Endothelial cell of umbilical vein (primary cell): ENCODE results near the gene CD44. TPM values are rescaled to one million over a fixed set of nuclear protein-coding genes. Genes with fewer than 3 reads are reported as not detected.

Source experiments
- BruUV-seq: library from RNA; stranded (reverse); fragments of 400-500 nt; replicated peaks from 2 replicates; lab custom pipeline; 2021; lab: Mats Ljungman, UMichigan
- CTCF ChIA-PET: fragments of 300-600, 350-600 bp; sonication (Branson Sonifier 250); formaldehyde crosslinking; loops from one replicate; lab custom pipeline; 2021; ENCODE audit warnings: antibody characterized with exemption, inconsistent platforms; lab: Charles Lee
- POLR2A ChIA-PET: fragments of 300-600, 350-600 bp; sonication (Branson Sonifier 250); formaldehyde crosslinking; loops from one replicate; lab custom pipeline; 2021; ENCODE audit warnings: antibody characterized with exemption, inconsistent platforms; lab: Charles Lee
- DNase-seq: peaks from one replicate; pipeline ENCODE4 v3.0.0-alpha.2; 2011; ENCODE audit warnings: low read depth, low spot score
- FAIRE-seq: peaks from 2 replicates; lab custom pipeline; 2011; peaks lifted over from hg19 to GRCh38; lab: Jason Lieb, UNC
- H2AFZ ChIP-seq: 2 replicates; pipeline ENCODE4 v1.6.0; 2012; ENCODE audit warnings: low read depth, low read length, control low read depth, inconsistent platforms
- H3K27ac ChIP-seq: 2 replicates; pipeline ENCODE4 v1.5.1; 2011; ENCODE audit warnings: low read depth, mild to moderate bottlenecking, control low read depth, low read length, moderate library complexity; ENCODE audit not compliant: insufficient read depth
- H3K27me3 ChIP-seq, 2 experiments: 2 replicates each; pipeline versions ENCODE4 v1.6.0 to v1.6.1; 2011; ENCODE audit warnings: low read length in 2 of 2, mixed read lengths in 1 of 2; ENCODE audit not compliant: control insufficient read depth in 2 of 2, insufficient read depth in 2 of 2
- H3K36me3 ChIP-seq, 2 experiments: 2 replicates in 1 of 2; 3 replicates in 1 of 2; pipeline ENCODE4 v1.5.1; 2011; ENCODE audit warnings: low read length in 2 of 2, mild to moderate bottlenecking in 1 of 2, moderate library complexity in 1 of 2; ENCODE audit not compliant: control insufficient read depth in 2 of 2, insufficient read depth in 2 of 2; ENCODE audit errors: extremely low read depth in 1 of 2
- H3K4me1 ChIP-seq: 3 replicates; pipeline ENCODE4 v1.5.1; 2011; ENCODE audit warnings: mild to moderate bottlenecking, low read length; ENCODE audit not compliant: control insufficient read depth, insufficient read depth; ENCODE audit errors: extremely low read depth
- H3K4me2 ChIP-seq: 2 replicates; pipeline ENCODE4 v1.6.1; 2011; ENCODE audit warnings: low read length, control low read depth, mixed read lengths; ENCODE audit not compliant: insufficient read depth
- H3K4me3 ChIP-seq, 3 experiments: fragments of 200-600 bp in 1 of 3; sonication (generic), shearing (Covaris generic) in 1 of 3; replicated peaks in 1 of 3; 2 replicates each; pipeline ENCODE4 v1.5.1; 2011 to 2016; ENCODE audit warnings: control low read depth in 3 of 3, low read length in 3 of 3, mild to moderate bottlenecking in 2 of 3, inconsistent platforms in 1 of 3, low read depth in 1 of 3, moderate library complexity in 1 of 3; ENCODE audit not compliant: insufficient read depth in 1 of 3
- H3K79me2 ChIP-seq: 2 replicates; pipeline ENCODE4 v1.6.0; 2012; ENCODE audit warnings: low read length, inconsistent platforms; ENCODE audit not compliant: control insufficient read depth, insufficient read depth
- H3K9ac ChIP-seq: replicated peaks from 2 replicates; pipeline ENCODE3; 2011; ENCODE audit warnings: low read length, control low read depth; ENCODE audit not compliant: insufficient read depth; ENCODE audit errors: extremely low read depth
- H3K9me1 ChIP-seq: replicated peaks from 3 replicates; pipeline ENCODE4 v1.6.0; 2011; ENCODE audit warnings: mild to moderate bottlenecking, low read length; ENCODE audit not compliant: control insufficient read depth, insufficient read depth; ENCODE audit errors: extremely low read depth
- H3K9me3 ChIP-seq: replicated peaks from 2 replicates; pipeline ENCODE4 v1.5.1; 2012; ENCODE audit warnings: low read length, inconsistent platforms; ENCODE audit not compliant: control insufficient read depth, insufficient read depth
- H4K20me1 ChIP-seq: replicated peaks from 2 replicates; pipeline ENCODE3; 2011; ENCODE audit warnings: mild to moderate bottlenecking, low read length; ENCODE audit not compliant: control insufficient read depth, insufficient read depth; ENCODE audit errors: extremely low read depth
- EZH2 ChIP-seq: IDR thresholded peaks from 2 replicates; pipeline ENCODE4 v1.6.1; 2012; ENCODE audit warnings: borderline replicate concordance, low read depth, mild to moderate bottlenecking, moderate library complexity, low read length, inconsistent platforms; ENCODE audit not compliant: severe bottlenecking
- FOS ChIP-seq: IDR thresholded peaks from 2 replicates; pipeline ENCODE4 v1.6.1; 2011; ENCODE audit warnings: mild to moderate bottlenecking, low read length, moderate library complexity, borderline replicate concordance; ENCODE audit not compliant: insufficient read depth
- GATA2 ChIP-seq: IDR thresholded peaks from 2 replicates; pipeline ENCODE4 v1.7.0; 2011; ENCODE audit warnings: low read depth, mild to moderate bottlenecking, moderate library complexity, mixed read lengths, low read length; ENCODE audit not compliant: insufficient read length, insufficient read depth
- JUN ChIP-seq: IDR thresholded peaks from 2 replicates; pipeline ENCODE4 v1.6.1; 2011; ENCODE audit warnings: borderline replicate concordance, low read depth; ENCODE audit not compliant: insufficient read length, insufficient read depth
- MAX ChIP-seq: IDR thresholded peaks from 2 replicates; pipeline ENCODE4 v1.6.1; 2011; ENCODE audit not compliant: insufficient read depth, insufficient read length
- MYC ChIP-seq: IDR thresholded peaks from one replicate; pipeline ENCODE4 v1.6.1; 2011; ENCODE audit warnings: mild to moderate bottlenecking, low read depth, low read length
- POLR2A ChIP-seq: IDR thresholded peaks from 2 replicates; pipeline ENCODE4 v1.6.1; 2012; ENCODE audit warnings: low read depth, mild to moderate bottlenecking, control low read depth, low read length
- POLR2AphosphoS5 ChIP-seq: IDR thresholded peaks from 2 replicates; pipeline ENCODE4 v1.6.1; 2012; ENCODE audit warnings: low read depth, mild to moderate bottlenecking, control low read depth, low read length, moderate library complexity; ENCODE audit not compliant: insufficient read depth
- dilution Hi-C: fragments of 300-500 bp; cut with MboI; formaldehyde crosslinking; loops from one replicate; pipeline ENCODE4 v1.15.0; 2019; ENCODE audit warnings: low sequenced_read_pairs; ENCODE audit not compliant: extremely low pct_ligation_motif_present
- intact Hi-C: fragments of 100-400 bp; cut with micrococcal nuclease; formaldehyde crosslinking; loops from one replicate; pipeline ENCODE4 v1.10.0; 2022
- polyA plus RNA-seq, 4 experiments: library from polyadenylated mRNA; depleted of rRNA in 3 of 4; stranded (reverse) in 3 of 4; unstranded in 1 of 4; fragments of >200 nt; gene quantifications; 2 replicates each; pipeline versions ENCODE4 v1.2.1 to v1.2.3, GENCODE V29; 2011 to 2012; ENCODE audit warnings: missing spikeins in 1 of 4
- total RNA-seq: library from RNA; stranded (reverse); gene quantifications from 2 replicates; pipeline ENCODE4 v1.2.3, GENCODE V29; 2021
- TF ChIP-seq, protein P1 (sequence below), 2 donors: IDR thresholded peaks; 1 replicate in 1 of 2; 2 replicates in 1 of 2; pipeline ENCODE4 v1.5.1; 2011; ENCODE audit warnings: low read length in 2 of 2, mild to moderate bottlenecking in 2 of 2, moderate library complexity in 2 of 2, control low read depth in 1 of 2, inconsistent platforms in 1 of 2, low read depth in 1 of 2; ENCODE audit not compliant: insufficient read depth in 1 of 2; ENCODE audit errors: extremely low read depth in 1 of 2

CD44 gene
- total and polyA plus RNA-seq, 2 donors (not counting 3 experiments of a cell fraction or from before 2014, with no cell fraction given): 25.5 to 26.3 TPM

DNA sequence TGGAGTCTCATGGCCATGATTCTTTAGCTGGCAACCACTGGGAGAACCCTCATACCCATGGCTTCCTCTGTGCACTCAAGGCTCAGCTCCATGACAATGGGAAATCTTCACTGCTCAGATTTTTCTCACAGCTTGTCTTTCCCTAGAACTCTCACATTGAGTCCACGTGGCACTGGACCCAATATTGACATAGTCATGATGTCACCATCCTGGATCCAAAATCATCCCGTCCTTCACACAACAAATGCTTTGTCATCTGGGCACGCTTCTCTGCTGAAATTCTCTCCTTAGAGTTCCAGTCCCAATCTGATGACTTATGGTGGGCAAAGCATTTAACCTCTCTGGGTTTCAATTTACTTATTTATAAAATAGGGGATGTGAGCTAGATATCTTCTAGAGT is 37.7 kb upstream of the CD44 start:
- no peak overlapping the region for H3K27ac ChIP-seq
- FAIRE-seq: no peak
- no peaks in the 10 kb centered on the region for H3K4me1 ChIP-seq

More for the DNA sequence above, 37.7 kb upstream of the CD44 start:
- dilution Hi-C loops: no loop called here
- intact Hi-C loops: no loop called here
- no peaks in the 10 kb centered on the region for H3K9me1 ChIP-seq
- H3K9me3 ChIP-seq: no peaks in the 10 kb centered on the region
- POLR2A ChIA-PET: no interaction called here
- BruUV-seq: no TSS peak
- TF ChIP-seq GATA2: no peak
- no peak for TF ChIP-seq MAX
- TF ChIP-seq MYC: no peak
- no peak for TF ChIP-seq EZH2
- TF ChIP-seq POLR2AphosphoS5: no peak
- no peak for TF ChIP-seq FOS
- no peak for TF ChIP-seq POLR2A
- TF ChIP-seq JUN: no peak
- TF ChIP-seq, protein P1, sequence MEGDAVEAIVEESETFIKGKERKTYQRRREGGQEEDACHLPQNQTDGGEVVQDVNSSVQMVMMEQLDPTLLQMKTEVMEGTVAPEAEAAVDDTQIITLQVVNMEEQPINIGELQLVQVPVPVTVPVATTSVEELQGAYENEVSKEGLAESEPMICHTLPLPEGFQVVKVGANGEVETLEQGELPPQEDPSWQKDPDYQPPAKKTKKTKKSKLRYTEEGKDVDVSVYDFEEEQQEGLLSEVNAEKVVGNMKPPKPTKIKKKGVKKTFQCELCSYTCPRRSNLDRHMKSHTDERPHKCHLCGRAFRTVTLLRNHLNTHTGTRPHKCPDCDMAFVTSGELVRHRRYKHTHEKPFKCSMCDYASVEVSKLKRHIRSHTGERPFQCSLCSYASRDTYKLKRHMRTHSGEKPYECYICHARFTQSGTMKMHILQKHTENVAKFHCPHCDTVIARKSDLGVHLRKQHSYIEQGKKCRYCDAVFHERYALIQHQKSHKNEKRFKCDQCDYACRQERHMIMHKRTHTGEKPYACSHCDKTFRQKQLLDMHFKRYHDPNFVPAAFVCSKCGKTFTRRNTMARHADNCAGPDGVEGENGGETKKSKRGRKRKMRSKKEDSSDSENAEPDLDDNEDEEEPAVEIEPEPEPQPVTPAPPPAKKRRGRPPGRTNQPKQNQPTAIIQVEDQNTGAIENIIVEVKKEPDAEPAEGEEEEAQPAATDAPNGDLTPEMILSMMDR (IDR thresholded peaks at IDR 0.05; ENCODE audit: extremely low read depth in 1 of 2, insufficient read depth in 1 of 2, low read depth in 1 of 2, low read length in 2 of 2): no peak
- H3K79me2 ChIP-seq: no peaks in the 10 kb centered on the region
- H3K4me3 ChIP-seq: no peak overlapping the region
- no peak overlapping the region for H3K4me2 ChIP-seq
- H3K27me3 ChIP-seq: peaks cover 0 to 8% of the 10 kb centered on the region in 2 experiments
- H3K36me3 ChIP-seq: no peaks in the 10 kb centered on the region
- CTCF ChIA-PET: no interaction called here
- H3K9ac ChIP-seq: no peak overlapping the region
- no peaks in the 10 kb centered on the region for H4K20me1 ChIP-seq
- no peak for DNase-seq
- no peak overlapping the region for H2AFZ ChIP-seq
